ENCODE measurements around the gene RALGDS. TPM values are rescaled to one million over a fixed set of nuclear protein-coding genes. Genes with fewer than 3 reads are reported as not detected.

RALGDS gene
- total RNA-seq, 6 experiments from 2014 or later = 4.3 to 19.8 (median 5.7) TPM

DNA sequence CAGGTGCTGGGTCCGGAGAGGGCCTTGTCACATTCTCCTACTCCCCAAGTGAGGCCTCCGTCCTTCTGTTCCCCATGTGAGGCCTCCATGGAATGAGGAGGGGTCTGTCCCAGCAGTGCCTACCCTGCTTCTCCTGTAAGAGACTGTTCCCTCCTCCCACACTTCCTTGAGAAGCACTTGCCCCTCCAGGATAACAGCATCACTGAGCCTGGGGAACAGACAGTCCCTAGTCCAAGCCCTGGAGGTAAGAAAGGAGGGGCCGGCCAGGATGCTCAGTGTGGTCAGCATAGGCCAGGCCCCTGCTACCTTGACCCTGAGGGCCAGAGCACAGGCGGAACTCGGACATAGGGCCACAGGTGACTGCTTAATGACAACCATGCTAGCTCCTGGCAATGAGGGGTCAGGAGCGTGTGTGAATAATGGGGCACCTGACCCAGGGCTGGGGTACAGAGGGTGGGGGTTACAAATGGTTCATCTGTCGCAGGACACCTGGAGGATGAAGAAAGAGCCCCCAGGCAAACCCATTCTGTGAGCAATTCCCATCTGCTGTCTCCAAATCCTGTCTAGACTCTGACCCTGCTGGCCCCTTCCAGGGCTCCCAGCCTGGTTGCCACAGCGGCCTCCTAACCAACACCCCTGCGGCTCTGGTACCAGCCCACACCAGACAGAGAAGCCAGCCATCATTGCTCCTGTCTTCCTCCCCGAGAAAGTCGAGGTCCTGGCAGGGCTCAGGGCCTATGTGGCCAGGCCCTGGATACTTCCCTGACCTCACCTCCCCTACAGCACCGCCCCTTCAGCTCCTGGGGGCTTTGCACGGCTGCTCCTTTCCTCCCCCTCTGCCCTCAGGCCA, 20.3 kb downstream of the RALGDS start:
- DNase-seq (peak in 2 of 3 donors; percentile 15 to 17), ATAC-seq (no peak)
- TF ChIP-seq POLR2A (IDR thresholded peaks at IDR 0.05) = no peak
- TF ChIP-seq, protein P1, sequence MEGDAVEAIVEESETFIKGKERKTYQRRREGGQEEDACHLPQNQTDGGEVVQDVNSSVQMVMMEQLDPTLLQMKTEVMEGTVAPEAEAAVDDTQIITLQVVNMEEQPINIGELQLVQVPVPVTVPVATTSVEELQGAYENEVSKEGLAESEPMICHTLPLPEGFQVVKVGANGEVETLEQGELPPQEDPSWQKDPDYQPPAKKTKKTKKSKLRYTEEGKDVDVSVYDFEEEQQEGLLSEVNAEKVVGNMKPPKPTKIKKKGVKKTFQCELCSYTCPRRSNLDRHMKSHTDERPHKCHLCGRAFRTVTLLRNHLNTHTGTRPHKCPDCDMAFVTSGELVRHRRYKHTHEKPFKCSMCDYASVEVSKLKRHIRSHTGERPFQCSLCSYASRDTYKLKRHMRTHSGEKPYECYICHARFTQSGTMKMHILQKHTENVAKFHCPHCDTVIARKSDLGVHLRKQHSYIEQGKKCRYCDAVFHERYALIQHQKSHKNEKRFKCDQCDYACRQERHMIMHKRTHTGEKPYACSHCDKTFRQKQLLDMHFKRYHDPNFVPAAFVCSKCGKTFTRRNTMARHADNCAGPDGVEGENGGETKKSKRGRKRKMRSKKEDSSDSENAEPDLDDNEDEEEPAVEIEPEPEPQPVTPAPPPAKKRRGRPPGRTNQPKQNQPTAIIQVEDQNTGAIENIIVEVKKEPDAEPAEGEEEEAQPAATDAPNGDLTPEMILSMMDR (IDR thresholded peaks at IDR 0.05) = no peak
- intact Hi-C loops (cut with DNase I) = loop anchor here (5.0 kb wide), 1 partner anchor 42 kb away; no protein-coding TSS in a partner anchor
- Histone ChIP-seq H3K27me3 (no peaks in the 10 kb centered on the region), H3K9me3 (peaks cover 0 to 5% (median 0%) of the 10 kb centered on the region in 4 donors), H3K4me1 (no peaks in the 10 kb centered on the region), H3K27ac (no peak overlapping the region), H3K36me3 (peaks cover 9 to 32% (median 15%) of the 10 kb centered on the region in 4 donors), H3K4me3 (no peak overlapping the region)
- 64% methylated on average over 2 of the region's 13 CpGs for WGBS (ENCODE audit: insufficient coverage, low coverage, low lambda C conversion rate, missing lambda C conversion rate)

GRCh38 chr9:133099726-133100505, 21.1 kb downstream of the RALGDS start:
- DNase-seq = peak in 1 of 3 donors; percentile 16
- Histone ChIP-seq H3K36me3 (peaks cover 9 to 32% (median 15%) of the 10 kb centered on the region in 4 donors), H3K9me3 (peaks cover 0 to 8% (median 0%) of the 10 kb centered on the region in 4 donors), H3K27ac (no peak overlapping the region), H3K4me3 (no peak overlapping the region), H3K27me3 (no peaks in the 10 kb centered on the region), H3K4me1 (no peaks in the 10 kb centered on the region)
- WGBS (ENCODE audit: insufficient coverage, low coverage, low lambda C conversion rate, missing lambda C conversion rate) = 90% methylated on average over 2 of the region's 12 CpGs
- intact Hi-C loops (cut with DNase I) = loop anchor here (5.0 kb wide), 1 partner anchor 42 kb away; no protein-coding TSS in a partner anchor
- no peak for ATAC-seq
- TF ChIP-seq POLR2A (IDR thresholded peaks at IDR 0.05) = no peak
- TF ChIP-seq, protein P1 (IDR thresholded peaks at IDR 0.05) = no peak

DNA sequence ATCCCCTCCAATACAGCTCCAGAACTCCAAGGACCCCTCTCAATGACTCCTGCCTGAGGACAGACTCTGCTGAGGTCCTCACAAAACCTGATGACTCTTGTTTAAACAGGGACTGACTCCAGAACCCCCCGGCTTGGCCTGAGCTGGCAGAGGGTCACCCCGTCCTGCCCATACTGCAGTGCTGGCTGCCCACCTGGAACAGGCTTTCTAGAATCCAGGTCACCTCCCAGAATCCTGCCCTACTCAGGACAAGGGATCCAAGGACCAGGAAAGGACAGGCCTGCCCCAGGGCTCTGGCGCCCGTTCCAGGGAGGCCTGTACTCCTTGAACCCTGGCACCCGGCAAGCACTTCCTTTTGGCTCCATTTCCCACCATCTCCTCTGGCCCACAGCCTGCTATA, 22.2 kb downstream of the RALGDS start:
- no peaks in the 10 kb centered on the region for H3K27me3 ChIP-seq
- TF ChIP-seq POLR2A (IDR thresholded peaks at IDR 0.05) = no peak
- TF ChIP-seq, protein P1 (IDR thresholded peaks at IDR 0.05) = no peak
- H3K27ac ChIP-seq = no peak overlapping the region
- no peak overlapping the region for H3K4me3 ChIP-seq
- peaks cover 0 to 8% (median 0%) of the 10 kb centered on the region in 4 donors for H3K9me3 ChIP-seq
- peaks cover 8 to 32% (median 15%) of the 10 kb centered on the region in 4 donors for H3K36me3 ChIP-seq
- H3K4me1 ChIP-seq = no peaks in the 10 kb centered on the region
- WGBS (ENCODE audit: insufficient coverage, low coverage, low lambda C conversion rate, missing lambda C conversion rate) = 80% methylated on average over 2 of the region's 5 CpGs
- DNase-seq (peak in 1 of 3 donors; percentile 11), ATAC-seq (no peak)
- intact Hi-C loops (cut with DNase I) = no loop called here

DNA sequence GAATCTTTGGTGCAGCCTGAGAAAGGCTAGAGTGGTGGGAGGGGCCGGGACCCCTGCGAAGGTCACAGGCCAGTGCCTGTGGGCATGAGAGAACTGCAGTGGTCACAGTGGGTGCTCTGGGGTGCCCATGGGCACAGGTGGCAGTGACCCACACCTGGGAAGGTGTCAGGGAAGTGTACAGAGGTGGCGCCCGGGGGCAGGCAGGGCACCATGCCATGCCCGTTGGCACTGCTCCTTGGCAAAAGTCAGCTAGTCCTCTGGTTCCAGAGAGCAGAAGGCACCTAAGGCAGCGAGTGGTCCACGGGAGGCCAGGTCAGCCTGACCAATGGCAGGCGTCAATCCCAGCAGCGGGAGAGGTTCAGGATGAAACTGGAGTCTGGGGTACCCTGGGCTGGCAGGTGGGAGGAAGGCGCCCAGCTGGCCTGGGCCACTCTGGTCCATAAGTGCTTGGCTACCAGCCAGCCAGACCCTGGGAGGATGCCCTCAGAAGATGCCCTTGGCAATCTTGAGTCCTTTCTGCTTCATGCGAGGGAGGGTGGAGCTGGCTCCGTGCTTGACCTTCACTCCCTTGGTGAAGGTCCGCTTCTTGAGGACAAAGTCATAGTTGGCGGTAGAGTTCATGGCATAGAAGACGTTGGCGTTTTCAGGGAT, 22.8 kb downstream of the RALGDS start:
- H3K27me3 ChIP-seq = no peaks in the 10 kb centered on the region
- no peak overlapping the region for H3K27ac ChIP-seq
- no peak for TF ChIP-seq POLR2A (IDR thresholded peaks at IDR 0.05)
- TF ChIP-seq, protein P1 (IDR thresholded peaks at IDR 0.05) = no peak
- H3K4me3 ChIP-seq = no peak overlapping the region
- DNase-seq (peak; percentile 19 to 63 (median 48)), ATAC-seq (peak in 3 of 4 donors; percentile 9 to 41 (median 20))
- intact Hi-C loops (cut with DNase I) = no loop called here
- H3K4me1 ChIP-seq = no peaks in the 10 kb centered on the region
- WGBS (ENCODE audit: insufficient coverage, low coverage, low lambda C conversion rate, missing lambda C conversion rate) = 71% methylated on average over 5 of the region's 16 CpGs
- H3K9me3 ChIP-seq = peaks cover 0 to 8% (median 0%) of the 10 kb centered on the region in 4 donors
- peaks cover 8 to 32% (median 15%) of the 10 kb centered on the region in 4 donors for H3K36me3 ChIP-seq

Data from right lobe of liver (tissue), 6 donors.